AG09319 (cell line): Measurements from ENCODE around the gene TMEM184C.

Experiments used
- DNase-seq: peaks from one replicate; pipeline ENCODE4 v3.0.0-alpha.2; 2010; ENCODE audit warnings: low read depth; ENCODE audit errors: extremely low read depth
- CTCF ChIP-seq: IDR thresholded peaks from 2 replicates; pipeline ENCODE4 v1.5.1; 2011; ENCODE audit warnings: low read depth, mild to moderate bottlenecking, inconsistent platforms, low read length, moderate library complexity

Gene TMEM184C

GRCh38 chr4:147678796-147679549 is 61.8 kb downstream of the TMEM184C start:
- TF ChIP-seq CTCF: no peak
- no peak for DNase-seq

- no peak for DNase-seq
- no peak for TF ChIP-seq CTCF
Observed at GRCh38 chr4:147682755-147683154, 65.6 kb downstream of the TMEM184C start.

- DNase-seq: no peak
- TF ChIP-seq CTCF: no peak
Observed at GRCh38 chr4:147683188-147683591, 66.0 kb downstream of the TMEM184C start.

- DNase-seq: peak; percentile 81
- no peak for TF ChIP-seq CTCF
Observed at GRCh38 chr4:147683717-147684700, 66.8 kb downstream of the TMEM184C start, which contains the start of gene PRMT9. Gene PRMT9 (minus strand): TSS chr4:147684163. CDS start chr4:147683987, 176 bp downstream.

GRCh38 chr4:147689067-147689466 is 71.9 kb downstream of the TMEM184C start:
- no peak for TF ChIP-seq CTCF
- DNase-seq: no peak

- DNase-seq: no peak
- no peak for TF ChIP-seq CTCF
Observed at GRCh38 chr4:147691820-147692219, 74.6 kb downstream of the TMEM184C start.

- DNase-seq: no peak
- TF ChIP-seq CTCF: no peak
Observed at GRCh38 chr4:147693218-147693617, 76.0 kb downstream of the TMEM184C start.
